Measurements from ENCODE around the gene NACC2.
"Not testable (repeated sequence)": the region's sequence is repeated elsewhere in the genome, so short reads cannot be mapped to it uniquely, and the experiment has no call there.

NACC2 gene

GRCh38 chr9:136109351-136110081, 14.4 kb upstream of the NACC2 start:
- 7 to 9% methylated on average over 29 to 43 of the region's 48 CpGs for WGBS, 2 experiments (ENCODE audit: insufficient coverage in 2 of 2)
- H3K9me3 ChIP-seq (ENCODE audit: control insufficient read depth, low read length) = no peaks in the 10 kb centered on the region
- H3K4me3 ChIP-seq (ENCODE audit: extremely low read depth, insufficient read depth, low read length, poor library complexity, severe bottlenecking) = peak overlapping the region; percentile 19
- peak overlapping the region; percentile 64 for H3K27ac ChIP-seq (ENCODE audit: low read depth, low read length, severe bottlenecking)
- H3K4me1 ChIP-seq (ENCODE audit: control insufficient read depth, insufficient read depth, low read length, poor library complexity, severe bottlenecking) = peaks cover 40% of the 10 kb centered on the region
- peaks cover 13% of the 10 kb centered on the region for H3K36me3 ChIP-seq (ENCODE audit: control insufficient read depth, insufficient read depth, low read length)

GRCh38 chr9:136108648-136109266, 13.7 kb upstream of the NACC2 start:
- WGBS, 2 experiments (ENCODE audit: insufficient coverage in 2 of 2) = 77 to 87% methylated on average over 20 to 25 of the region's 27 CpGs
- Histone ChIP-seq H3K36me3 (ENCODE audit: control insufficient read depth, insufficient read depth, low read length) (peaks cover 6% of the 10 kb centered on the region), H3K4me1 (ENCODE audit: control insufficient read depth, insufficient read depth, low read length, poor library complexity, severe bottlenecking) (peaks cover 48% of the 10 kb centered on the region), H3K27ac (ENCODE audit: low read depth, low read length, severe bottlenecking) (no peak overlapping the region), H3K4me3 (ENCODE audit: extremely low read depth, insufficient read depth, low read length, poor library complexity, severe bottlenecking) (peak overlapping the region; percentile 2), H3K9me3 (ENCODE audit: control insufficient read depth, low read length) (no peaks in the 10 kb centered on the region)

GRCh38 chr9:136107953-136108647, 13.0 kb upstream of the NACC2 start:
- Histone ChIP-seq H3K4me3 (ENCODE audit: extremely low read depth, insufficient read depth, low read length, poor library complexity, severe bottlenecking) (no peak overlapping the region), H3K9me3 (ENCODE audit: control insufficient read depth, low read length) (no peaks in the 10 kb centered on the region), H3K27ac (ENCODE audit: low read depth, low read length, severe bottlenecking) (no peak overlapping the region), H3K4me1 (ENCODE audit: control insufficient read depth, insufficient read depth, low read length, poor library complexity, severe bottlenecking) (peaks cover 48% of the 10 kb centered on the region), H3K36me3 (ENCODE audit: control insufficient read depth, insufficient read depth, low read length) (peaks cover 2% of the 10 kb centered on the region)
- 88 to 91% methylated on average over 27 to 29 of the region's 29 CpGs for WGBS, 2 experiments (ENCODE audit: insufficient coverage in 2 of 2)

GRCh38 chr9:136107155-136107952, 12.3 kb upstream of the NACC2 start:
- Histone ChIP-seq H3K9me3 (ENCODE audit: control insufficient read depth, low read length) (no peaks in the 10 kb centered on the region), H3K27ac (ENCODE audit: low read depth, low read length, severe bottlenecking) (no peak overlapping the region), H3K4me3 (ENCODE audit: extremely low read depth, insufficient read depth, low read length, poor library complexity, severe bottlenecking) (no peak overlapping the region), H3K36me3 (ENCODE audit: control insufficient read depth, insufficient read depth, low read length) (no peaks in the 10 kb centered on the region), H3K4me1 (ENCODE audit: control insufficient read depth, insufficient read depth, low read length, poor library complexity, severe bottlenecking) (peaks cover 54% of the 10 kb centered on the region)
- WGBS, 2 experiments (ENCODE audit: insufficient coverage in 2 of 2) = 83 to 89% methylated on average over 20 to 22 of the region's 29 CpGs

- no peak overlapping the region for H3K27ac ChIP-seq (ENCODE audit: low read depth, low read length, severe bottlenecking)
- H3K9me3 ChIP-seq (ENCODE audit: control insufficient read depth, low read length) = no peaks in the 10 kb centered on the region
- peaks cover 48% of the 10 kb centered on the region for H3K4me1 ChIP-seq (ENCODE audit: control insufficient read depth, insufficient read depth, low read length, poor library complexity, severe bottlenecking)
- H3K36me3 ChIP-seq (ENCODE audit: control insufficient read depth, insufficient read depth, low read length) = no peaks in the 10 kb centered on the region
- WGBS, 2 experiments (ENCODE audit: insufficient coverage in 2 of 2) = 65 to 71% methylated on average over 13 to 17 of the region's 17 CpGs
- H3K4me3 ChIP-seq (ENCODE audit: extremely low read depth, insufficient read depth, low read length, poor library complexity, severe bottlenecking) = no peak overlapping the region
These were observed 10.5 kb upstream of the NACC2 start for GRCh38 chr9:136105398-136106135.

GRCh38 chr9:136104916-136105315, 9.8 kb upstream of the NACC2 start:
- Histone ChIP-seq H3K36me3 (ENCODE audit: control insufficient read depth, insufficient read depth, low read length) (no peaks in the 10 kb centered on the region), H3K4me1 (ENCODE audit: control insufficient read depth, insufficient read depth, low read length, poor library complexity, severe bottlenecking) (peaks cover 48% of the 10 kb centered on the region), H3K9me3 (ENCODE audit: control insufficient read depth, low read length) (no peaks in the 10 kb centered on the region), H3K4me3 (ENCODE audit: extremely low read depth, insufficient read depth, low read length, poor library complexity, severe bottlenecking) (no peak overlapping the region), H3K27ac (ENCODE audit: low read depth, low read length, severe bottlenecking) (no peak overlapping the region)
- WGBS, 2 experiments (ENCODE audit: insufficient coverage in 2 of 2) = 88 to 94% methylated on average over 5 to 6 of the region's 6 CpGs

- H3K9me3 ChIP-seq (ENCODE audit: control insufficient read depth, low read length) = no peaks in the 10 kb centered on the region
- H3K4me1 ChIP-seq (ENCODE audit: control insufficient read depth, insufficient read depth, low read length, poor library complexity, severe bottlenecking) = peaks cover 48% of the 10 kb centered on the region
- no peak overlapping the region for H3K27ac ChIP-seq (ENCODE audit: low read depth, low read length, severe bottlenecking)
- H3K36me3 ChIP-seq (ENCODE audit: control insufficient read depth, insufficient read depth, low read length) = no peaks in the 10 kb centered on the region
- WGBS, 2 experiments (ENCODE audit: insufficient coverage in 2 of 2) = 50 to 78% methylated on average over 1 of the region's 1 CpG
- no peak overlapping the region for H3K4me3 ChIP-seq (ENCODE audit: extremely low read depth, insufficient read depth, low read length, poor library complexity, severe bottlenecking)
These were observed 9.4 kb upstream of the NACC2 start for GRCh38 chr9:136104488-136104800.

- peaks cover 48% of the 10 kb centered on the region for H3K4me1 ChIP-seq (ENCODE audit: control insufficient read depth, insufficient read depth, low read length, poor library complexity, severe bottlenecking)
- no peaks in the 10 kb centered on the region for H3K36me3 ChIP-seq (ENCODE audit: control insufficient read depth, insufficient read depth, low read length)
- H3K27ac ChIP-seq (ENCODE audit: low read depth, low read length, severe bottlenecking) = no peak overlapping the region
- no peaks in the 10 kb centered on the region for H3K9me3 ChIP-seq (ENCODE audit: control insufficient read depth, low read length)
- no peak overlapping the region for H3K4me3 ChIP-seq (ENCODE audit: extremely low read depth, insufficient read depth, low read length, poor library complexity, severe bottlenecking)
- 69 to 71% methylated on average over 21 to 27 of the region's 34 CpGs for whole genome bisulfite sequencing, 2 experiments (ENCODE audit: insufficient coverage in 2 of 2)
These were observed 8.8 kb upstream of the NACC2 start for GRCh38 chr9:136103651-136104487.

- WGBS, 2 experiments (ENCODE audit: insufficient coverage in 2 of 2) = 92 to 94% methylated on average over 11 to 12 of the region's 27 CpGs
- peaks cover 38% of the 10 kb centered on the region for H3K4me1 ChIP-seq (ENCODE audit: control insufficient read depth, insufficient read depth, low read length, poor library complexity, severe bottlenecking)
- H3K9me3 ChIP-seq (ENCODE audit: control insufficient read depth, low read length); H3K4me3 ChIP-seq (ENCODE audit: extremely low read depth, insufficient read depth, low read length, poor library complexity, severe bottlenecking); H3K36me3 ChIP-seq (ENCODE audit: control insufficient read depth, insufficient read depth, low read length); H3K27ac ChIP-seq (ENCODE audit: low read depth, low read length, severe bottlenecking): not testable (repeated sequence)
These were observed 6.6 kb upstream of the NACC2 start for GRCh38 chr9:136101615-136102074.

Measured in mesodermal cell (in vitro differentiated cells).